ENCODE measurements around the gene TYW1.
"Not testable (repeated sequence)": the region's sequence is repeated elsewhere in the genome, so short reads cannot be mapped to it uniquely, and the experiment has no call there.

The TYW1 gene

DNA sequence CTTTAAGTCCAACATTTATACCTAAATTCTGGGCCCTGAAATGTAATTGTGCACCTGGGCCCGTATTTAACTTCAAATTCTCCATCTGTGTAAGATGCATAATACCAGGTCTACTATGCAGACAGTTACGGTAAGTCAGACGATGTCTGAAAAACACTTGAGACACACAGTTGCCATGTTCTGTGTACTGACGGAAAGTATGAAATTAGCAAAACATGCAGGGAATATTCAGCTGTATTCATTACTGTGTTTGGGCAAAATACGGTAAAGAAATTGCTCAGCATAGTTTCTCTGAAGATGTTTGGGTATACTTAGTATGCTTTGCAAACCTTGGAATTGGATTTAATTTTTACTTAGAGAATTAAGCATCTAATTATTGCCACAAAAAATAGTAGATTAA lies 18.3 kb upstream of the TYW1 start:
- ATAC-seq, result not testable (repeated sequence)

DNA sequence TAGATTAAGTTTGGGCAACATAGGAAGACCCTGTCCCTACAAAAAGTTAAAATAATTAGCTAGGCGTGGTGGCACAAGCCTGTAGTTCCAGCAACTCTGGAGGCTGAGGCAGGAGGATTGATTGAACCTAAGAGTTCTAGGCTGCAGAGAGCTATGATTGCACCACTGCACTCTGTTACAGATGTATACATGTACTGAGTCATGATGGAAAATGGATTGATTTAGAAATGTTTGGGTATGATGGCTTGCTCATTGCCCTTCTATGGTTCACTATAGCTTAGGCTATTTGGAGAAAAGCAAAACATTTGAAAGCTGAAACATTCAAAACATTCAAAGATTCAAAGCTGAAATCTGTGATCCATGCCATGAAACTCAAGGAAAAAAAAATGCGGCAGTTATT lies 17.6 kb upstream of the TYW1 start:
- ATAC-seq, result not testable (repeated sequence)

DNA sequence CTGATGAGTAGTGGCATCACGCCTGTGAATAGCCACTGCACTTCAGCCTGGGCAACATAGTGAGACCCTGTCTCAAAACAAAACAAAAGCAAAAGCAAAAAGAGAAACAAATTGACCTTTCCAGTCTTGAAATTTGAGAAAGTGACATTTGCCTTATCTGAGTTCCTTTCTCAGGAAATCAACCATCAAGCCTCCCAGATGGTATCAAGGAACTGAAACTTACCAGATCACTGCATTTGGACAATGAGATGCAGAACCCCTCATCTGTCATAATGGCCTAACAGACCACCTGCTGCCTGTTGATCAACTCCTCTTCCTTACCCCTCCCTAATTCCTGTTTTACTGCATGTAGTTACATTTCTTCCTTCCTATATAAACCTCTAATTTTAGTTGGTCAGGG lies 16.3 kb upstream of the TYW1 start:
- not testable (repeated sequence) for ATAC-seq

DNA sequence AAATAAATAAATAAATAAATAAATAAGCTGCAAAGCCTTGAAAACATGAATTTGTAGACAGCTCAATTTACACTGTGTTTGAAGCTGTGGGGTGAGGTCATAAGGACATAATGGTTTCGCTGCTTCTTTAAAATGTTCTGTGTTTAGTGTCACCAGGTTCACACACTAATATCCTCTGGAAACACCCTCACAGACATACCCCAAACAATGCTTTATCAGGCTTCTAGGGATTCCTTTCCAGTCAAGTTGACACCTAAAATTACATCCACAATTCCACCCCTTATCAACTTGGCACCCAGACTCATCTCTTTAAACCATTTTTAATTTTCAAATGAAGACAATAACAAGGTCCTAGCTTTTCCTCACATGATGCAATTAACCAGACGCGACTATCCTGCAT lies 7.1 kb upstream of the TYW1 start:
- ATAC-seq, result not testable (repeated sequence)

DNA sequence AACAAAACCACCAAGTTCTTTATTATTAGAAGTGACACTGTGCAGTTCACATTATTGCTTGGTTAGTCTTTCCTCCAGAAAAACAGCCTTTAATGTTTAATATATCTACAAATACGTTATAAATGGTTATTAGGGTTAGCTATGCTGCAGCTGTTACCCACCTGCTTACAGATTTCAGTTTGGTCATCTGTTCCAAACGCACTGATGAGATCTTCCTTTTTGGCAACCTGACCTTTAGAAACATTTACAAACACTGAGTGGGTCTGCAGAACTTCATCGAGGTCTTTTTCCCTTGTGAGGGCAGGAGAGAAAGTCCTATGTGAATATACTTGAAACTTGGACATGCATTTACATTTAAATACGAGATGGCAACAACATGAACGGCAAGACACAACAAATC lies 2.6 kb upstream of the TYW1 start:
- ATAC-seq, result not testable (repeated sequence)

DNA sequence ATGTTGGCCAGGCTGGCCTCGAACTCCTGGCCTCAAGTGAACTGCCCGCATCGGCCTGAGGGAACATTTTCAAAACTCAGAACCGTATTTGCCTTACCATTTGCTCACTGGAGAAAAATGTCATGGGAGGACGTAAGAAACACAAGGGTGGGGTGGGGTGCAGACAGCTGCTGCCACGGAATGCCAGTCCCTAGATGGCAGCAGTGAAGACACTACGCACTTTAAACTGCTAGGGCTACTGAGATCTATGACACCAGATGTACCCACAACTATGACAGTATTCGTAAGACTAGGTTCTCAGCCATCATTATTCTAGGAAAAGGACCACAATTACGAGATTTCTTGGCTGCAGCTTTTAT lies 2.0 kb upstream of the TYW1 start:
- ATAC-seq, result peak; percentile 72

DNA sequence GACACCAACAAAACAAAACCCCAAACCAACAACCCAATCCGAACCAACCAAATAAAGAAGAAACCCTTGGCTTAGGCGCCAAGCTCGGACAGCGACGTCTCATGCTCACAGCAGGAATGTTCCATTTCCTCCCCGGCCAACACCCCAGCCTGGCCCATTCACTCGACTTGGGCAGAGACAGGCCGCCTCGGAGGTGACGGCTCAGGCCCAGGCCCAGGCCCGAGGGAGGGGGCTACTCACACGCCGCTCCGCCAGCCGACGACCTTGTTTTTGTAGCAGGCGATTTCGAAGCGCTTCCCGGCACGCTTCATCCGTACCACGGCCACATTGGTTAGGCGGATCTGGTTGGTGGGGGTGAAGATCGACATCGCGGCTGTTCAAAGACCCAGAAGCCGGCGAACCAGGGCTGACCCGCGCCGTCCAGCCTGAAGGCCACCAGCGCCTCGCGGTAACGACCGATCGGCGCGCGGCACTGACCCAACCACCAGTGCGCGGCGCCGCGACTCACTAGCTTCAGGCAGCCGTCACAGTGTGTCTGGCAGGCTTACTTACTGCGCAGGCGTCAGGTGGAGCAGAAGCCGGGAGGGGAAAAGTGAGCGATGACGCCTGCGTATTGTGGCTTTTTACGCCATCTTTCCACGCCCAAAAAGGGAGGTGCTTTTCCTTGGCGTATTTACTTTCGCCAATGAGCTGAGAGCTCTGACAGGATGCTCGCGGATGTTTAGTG lies 1.4 kb upstream of the TYW1 start, which contains the start of gene SBDS:
SBDS (minus strand) TSS at position 537 of the 727 bp plus-strand sequence; CDS start at position 368, 169 bp downstream.
- peak; percentile 73 for ATAC-seq
- TF ChIP-seq, protein P1, sequence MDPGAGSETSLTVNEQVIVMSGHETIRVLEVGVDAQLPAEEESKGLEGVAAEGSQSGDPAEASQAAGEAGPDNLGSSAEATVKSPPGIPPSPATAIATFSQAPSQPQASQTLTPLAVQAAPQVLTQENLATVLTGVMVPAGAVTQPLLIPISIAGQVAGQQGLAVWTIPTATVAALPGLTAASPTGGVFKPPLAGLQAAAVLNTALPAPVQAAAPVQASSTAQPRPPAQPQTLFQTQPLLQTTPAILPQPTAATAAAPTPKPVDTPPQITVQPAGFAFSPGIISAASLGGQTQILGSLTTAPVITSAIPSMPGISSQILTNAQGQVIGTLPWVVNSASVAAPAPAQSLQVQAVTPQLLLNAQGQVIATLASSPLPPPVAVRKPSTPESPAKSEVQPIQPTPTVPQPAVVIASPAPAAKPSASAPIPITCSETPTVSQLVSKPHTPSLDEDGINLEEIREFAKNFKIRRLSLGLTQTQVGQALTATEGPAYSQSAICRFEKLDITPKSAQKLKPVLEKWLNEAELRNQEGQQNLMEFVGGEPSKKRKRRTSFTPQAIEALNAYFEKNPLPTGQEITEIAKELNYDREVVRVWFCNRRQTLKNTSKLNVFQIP (CRISPR knock-in tag; IDR thresholded peaks at IDR 0.05; ENCODE audit: borderline replicate concordance, low read depth), result peak; percentile 53; the same call in 1 of the 2 replicates
- TF ChIP-seq ZFP3 (CRISPR knock-in tag; IDR thresholded peaks at IDR 0.05), result 0 out of 2 replicates have a peak, but pooled peaks have one; percentile 32

More for the DNA sequence above, 2.0 kb upstream of the TYW1 start:
- TF ChIP-seq, protein P2, sequence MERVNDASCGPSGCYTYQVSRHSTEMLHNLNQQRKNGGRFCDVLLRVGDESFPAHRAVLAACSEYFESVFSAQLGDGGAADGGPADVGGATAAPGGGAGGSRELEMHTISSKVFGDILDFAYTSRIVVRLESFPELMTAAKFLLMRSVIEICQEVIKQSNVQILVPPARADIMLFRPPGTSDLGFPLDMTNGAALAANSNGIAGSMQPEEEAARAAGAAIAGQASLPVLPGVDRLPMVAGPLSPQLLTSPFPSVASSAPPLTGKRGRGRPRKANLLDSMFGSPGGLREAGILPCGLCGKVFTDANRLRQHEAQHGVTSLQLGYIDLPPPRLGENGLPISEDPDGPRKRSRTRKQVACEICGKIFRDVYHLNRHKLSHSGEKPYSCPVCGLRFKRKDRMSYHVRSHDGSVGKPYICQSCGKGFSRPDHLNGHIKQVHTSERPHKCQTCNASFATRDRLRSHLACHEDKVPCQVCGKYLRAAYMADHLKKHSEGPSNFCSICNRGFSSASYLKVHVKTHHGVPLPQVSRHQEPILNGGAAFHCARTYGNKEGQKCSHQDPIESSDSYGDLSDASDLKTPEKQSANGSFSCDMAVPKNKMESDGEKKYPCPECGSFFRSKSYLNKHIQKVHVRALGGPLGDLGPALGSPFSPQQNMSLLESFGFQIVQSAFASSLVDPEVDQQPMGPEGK (CRISPR knock-in tag; IDR thresholded peaks at IDR 0.05; ENCODE audit: borderline replicate concordance), result 0 out of 2 replicates have a peak, but pooled peaks have one; percentile 13

DNA sequence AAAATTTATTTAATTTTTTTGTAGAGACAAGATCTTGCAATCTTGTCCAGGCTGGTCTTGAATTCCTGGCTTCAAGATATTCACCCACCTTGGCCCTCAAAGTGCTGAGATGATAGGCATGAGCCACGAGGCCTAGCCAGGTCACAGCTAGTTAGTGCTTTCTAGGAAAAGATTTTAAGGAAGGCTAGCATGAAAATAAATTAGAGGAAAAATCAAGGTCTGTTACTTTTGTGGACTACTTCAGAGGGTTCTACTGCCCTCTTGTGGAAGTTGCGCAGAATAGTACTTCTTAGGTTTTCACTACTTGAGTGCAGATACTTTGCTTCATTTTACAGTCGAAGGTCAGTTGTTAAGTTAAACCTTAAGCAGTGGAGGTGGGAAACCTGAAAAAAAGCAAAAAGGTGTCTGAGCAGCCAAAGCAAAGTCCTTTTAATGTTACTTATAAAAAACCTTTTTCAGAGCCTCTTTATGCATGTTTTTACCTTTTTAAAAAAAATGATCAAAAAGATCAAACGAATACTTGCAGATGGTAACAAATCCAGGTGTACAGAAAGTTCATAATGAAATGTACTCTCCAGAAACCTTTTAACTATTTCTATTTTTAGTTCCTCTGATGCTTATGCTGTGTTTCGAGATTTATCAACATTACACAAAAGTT lies 4.1 kb downstream of the TYW1 start:
- ATAC-seq, result not testable (repeated sequence)

DNA sequence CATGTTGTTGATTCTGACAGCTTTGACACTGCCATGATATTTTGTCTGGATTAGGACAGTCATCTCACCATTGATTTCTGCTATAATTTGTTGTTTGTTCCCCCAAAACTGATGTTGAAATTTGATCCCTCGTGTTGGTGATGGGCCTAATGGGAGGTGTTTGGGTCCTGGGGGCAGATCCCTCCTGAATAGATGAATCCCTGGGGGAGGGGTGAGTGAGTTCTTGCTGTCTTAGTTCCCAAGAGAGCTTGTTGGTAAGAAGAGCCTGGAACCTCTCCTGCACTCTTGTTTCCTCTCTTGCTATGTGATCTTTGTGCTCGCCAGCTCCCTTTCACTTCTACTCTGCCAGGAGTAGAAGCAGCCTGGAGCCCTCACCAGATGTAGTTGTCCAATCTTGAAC lies 7.5 kb downstream of the TYW1 start:
- not testable (repeated sequence) for ATAC-seq

DNA sequence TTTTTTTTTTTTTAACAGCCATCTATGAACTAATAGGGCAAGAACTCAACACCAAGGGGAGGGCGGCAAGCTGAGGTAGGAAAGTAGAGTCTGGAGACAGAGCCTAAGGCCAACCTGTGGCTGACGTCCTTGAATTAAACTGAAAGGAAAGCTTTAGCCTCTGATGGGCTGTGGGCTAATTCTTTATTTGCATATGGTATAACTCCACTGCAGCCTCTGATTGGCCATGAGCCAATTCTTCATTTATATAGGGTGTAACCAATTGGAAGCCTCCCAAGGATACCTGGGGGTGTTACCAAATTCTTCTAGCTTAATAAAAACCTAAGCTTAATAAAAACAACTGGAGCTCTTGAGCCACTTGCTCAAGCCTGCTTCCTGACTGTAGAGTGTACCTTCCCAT lies 10.3 kb downstream of the TYW1 start:
- no peak for ATAC-seq
- TF ChIP-seq ZNF70 (CRISPR knock-in tag; IDR thresholded peaks at IDR 0.05) (no peak), SNAI2 (CRISPR knock-in tag; IDR thresholded peaks at IDR 0.05) (no peak), ARNTL (CRISPR knock-in tag; IDR thresholded peaks at IDR 0.05; ENCODE audit: borderline replicate concordance, low read depth) (no peak), GLIS3 (CRISPR knock-in tag; IDR thresholded peaks at IDR 0.05) (no peak), BACH2 (CRISPR knock-in tag; IDR thresholded peaks at IDR 0.05; ENCODE audit: borderline replicate concordance) (no peak), ZNF565 (CRISPR knock-in tag; conservative IDR thresholded peaks at IDR 0.05; ENCODE audit: low read depth) (no peak), CSDC2 (CRISPR knock-in tag; IDR thresholded peaks at IDR 0.05) (no peak), ESRRG (CRISPR knock-in tag; IDR thresholded peaks at IDR 0.05) (no peak), ISL1 (CRISPR knock-in tag; IDR thresholded peaks at IDR 0.05) (no peak)
- TF ChIP-seq, protein P2 (CRISPR knock-in tag; IDR thresholded peaks at IDR 0.05; ENCODE audit: borderline replicate concordance), result no peak
- TF ChIP-seq, protein P3, sequence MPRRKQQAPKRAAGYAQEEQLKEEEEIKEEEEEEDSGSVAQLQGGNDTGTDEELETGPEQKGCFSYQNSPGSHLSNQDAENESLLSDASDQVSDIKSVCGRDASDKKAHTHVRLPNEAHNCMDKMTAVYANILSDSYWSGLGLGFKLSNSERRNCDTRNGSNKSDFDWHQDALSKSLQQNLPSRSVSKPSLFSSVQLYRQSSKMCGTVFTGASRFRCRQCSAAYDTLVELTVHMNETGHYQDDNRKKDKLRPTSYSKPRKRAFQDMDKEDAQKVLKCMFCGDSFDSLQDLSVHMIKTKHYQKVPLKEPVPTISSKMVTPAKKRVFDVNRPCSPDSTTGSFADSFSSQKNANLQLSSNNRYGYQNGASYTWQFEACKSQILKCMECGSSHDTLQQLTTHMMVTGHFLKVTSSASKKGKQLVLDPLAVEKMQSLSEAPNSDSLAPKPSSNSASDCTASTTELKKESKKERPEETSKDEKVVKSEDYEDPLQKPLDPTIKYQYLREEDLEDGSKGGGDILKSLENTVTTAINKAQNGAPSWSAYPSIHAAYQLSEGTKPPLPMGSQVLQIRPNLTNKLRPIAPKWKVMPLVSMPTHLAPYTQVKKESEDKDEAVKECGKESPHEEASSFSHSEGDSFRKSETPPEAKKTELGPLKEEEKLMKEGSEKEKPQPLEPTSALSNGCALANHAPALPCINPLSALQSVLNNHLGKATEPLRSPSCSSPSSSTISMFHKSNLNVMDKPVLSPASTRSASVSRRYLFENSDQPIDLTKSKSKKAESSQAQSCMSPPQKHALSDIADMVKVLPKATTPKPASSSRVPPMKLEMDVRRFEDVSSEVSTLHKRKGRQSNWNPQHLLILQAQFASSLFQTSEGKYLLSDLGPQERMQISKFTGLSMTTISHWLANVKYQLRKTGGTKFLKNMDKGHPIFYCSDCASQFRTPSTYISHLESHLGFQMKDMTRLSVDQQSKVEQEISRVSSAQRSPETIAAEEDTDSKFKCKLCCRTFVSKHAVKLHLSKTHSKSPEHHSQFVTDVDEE (CRISPR knock-in tag; IDR thresholded peaks at IDR 0.05), result no peak
- TF ChIP-seq, protein P4, sequence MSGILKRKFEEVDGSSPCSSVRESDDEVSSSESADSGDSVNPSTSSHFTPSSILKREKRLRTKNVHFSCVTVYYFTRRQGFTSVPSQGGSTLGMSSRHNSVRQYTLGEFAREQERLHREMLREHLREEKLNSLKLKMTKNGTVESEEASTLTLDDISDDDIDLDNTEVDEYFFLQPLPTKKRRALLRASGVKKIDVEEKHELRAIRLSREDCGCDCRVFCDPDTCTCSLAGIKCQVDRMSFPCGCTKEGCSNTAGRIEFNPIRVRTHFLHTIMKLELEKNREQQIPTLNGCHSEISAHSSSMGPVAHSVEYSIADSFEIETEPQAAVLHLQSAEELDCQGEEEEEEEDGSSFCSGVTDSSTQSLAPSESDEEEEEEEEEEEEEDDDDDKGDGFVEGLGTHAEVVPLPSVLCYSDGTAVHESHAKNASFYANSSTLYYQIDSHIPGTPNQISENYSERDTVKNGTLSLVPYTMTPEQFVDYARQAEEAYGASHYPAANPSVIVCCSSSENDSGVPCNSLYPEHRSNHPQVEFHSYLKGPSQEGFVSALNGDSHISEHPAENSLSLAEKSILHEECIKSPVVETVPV (CRISPR knock-in tag; IDR thresholded peaks at IDR 0.05), result no peak

Measured in SK-N-SH treated with all-trans-retinoic acid at 6 μM for 48 hours (cell line).